ENCODE measurements around the gene NDUFS6. TPM values are rescaled to one million over a fixed set of nuclear protein-coding genes. Genes with fewer than 3 reads are reported as not detected.
"Not testable (repeated sequence)": the region's sequence is repeated elsewhere in the genome, so short reads cannot be mapped to it uniquely, and the experiment has no call there.

NDUFS6 gene
- total RNA-seq, 2 donors from 2014 or later = 31.8 to 50.4 TPM

GRCh38 chr5:1836891-1837880 lies 36.0 kb downstream of the NDUFS6 start:
- DNase-seq = no peak
- intact Hi-C loops (cut with DNase I, micrococcal nuclease) = no loop called here
- no peak for ATAC-seq

DNA sequence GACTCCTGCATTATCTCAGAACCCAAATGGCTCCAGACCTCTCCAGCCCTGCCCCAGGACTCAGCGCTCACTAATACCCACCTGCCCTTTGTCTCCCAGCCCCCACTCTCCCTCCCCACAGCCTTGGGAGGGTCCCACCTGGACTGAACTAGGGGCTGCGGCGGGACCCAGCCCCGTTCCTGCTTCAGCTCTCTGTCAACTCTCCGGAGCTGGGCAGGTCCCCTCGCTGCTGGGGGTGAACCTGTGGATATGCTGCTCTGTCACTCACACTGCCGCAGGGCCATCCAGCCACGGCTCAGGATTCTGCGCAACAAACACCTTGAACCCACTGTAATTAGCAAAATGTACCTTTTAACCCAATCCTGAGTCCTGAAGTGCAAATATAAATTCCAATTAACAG lies 36.8 kb downstream of the NDUFS6 start:
- intact Hi-C loops (cut with DNase I, micrococcal nuclease) = no loop called here
- ATAC-seq = no peak
- no peak for DNase-seq

- DNase-seq (no peak), ATAC-seq (no peak)
- intact Hi-C loops (cut with DNase I, micrococcal nuclease) = no loop called here
Measured at GRCh38 chr5:1840071-1840547, 38.9 kb downstream of the NDUFS6 start.

DNA sequence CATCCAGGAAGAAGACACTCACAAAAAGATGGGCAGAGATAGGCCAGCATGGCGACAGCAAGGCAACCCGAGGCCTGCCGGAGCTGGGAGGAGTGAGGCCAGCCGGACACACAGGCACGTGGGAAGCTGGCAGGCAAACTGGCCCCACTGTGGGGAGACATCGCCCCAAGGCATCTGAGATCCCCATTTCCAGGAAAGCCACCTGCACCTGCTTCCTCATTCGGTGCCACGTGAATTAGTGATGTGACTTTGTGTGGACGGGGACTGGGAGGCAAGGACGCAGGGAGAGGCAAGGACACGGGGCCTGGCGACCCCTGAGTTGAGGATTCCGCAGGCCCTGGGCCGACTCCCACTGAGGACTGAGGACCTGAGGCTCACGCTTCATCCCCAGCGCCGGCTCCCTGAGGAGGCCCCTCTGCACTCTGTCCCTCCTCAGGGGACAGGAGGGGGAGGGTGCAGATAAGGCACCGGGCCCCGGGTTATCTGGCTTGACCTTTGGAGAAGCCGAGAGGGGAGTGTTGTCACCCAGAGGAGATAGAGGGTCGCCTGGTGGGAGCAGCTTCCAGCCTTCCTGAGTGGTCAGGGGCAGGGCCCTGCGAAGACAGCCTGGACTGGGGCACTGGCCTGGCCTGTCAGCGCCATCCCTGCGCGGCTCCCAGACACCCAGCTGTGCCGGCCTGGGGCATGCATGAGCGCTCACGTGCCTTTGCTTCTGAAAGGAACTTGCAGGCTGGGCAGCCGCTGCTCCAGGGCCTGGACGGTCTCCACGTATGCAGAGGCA lies 39.7 kb downstream of the NDUFS6 start:
- DNase-seq = no peak
- no peak for ATAC-seq
- intact Hi-C loops (cut with DNase I, micrococcal nuclease) = no loop called here

- peak; percentile 55 for ATAC-seq
- intact Hi-C loops (cut with DNase I, micrococcal nuclease) = no loop called here
- no peak for DNase-seq
Measured at GRCh38 chr5:1842004-1842819, 41.0 kb downstream of the NDUFS6 start.

DNA sequence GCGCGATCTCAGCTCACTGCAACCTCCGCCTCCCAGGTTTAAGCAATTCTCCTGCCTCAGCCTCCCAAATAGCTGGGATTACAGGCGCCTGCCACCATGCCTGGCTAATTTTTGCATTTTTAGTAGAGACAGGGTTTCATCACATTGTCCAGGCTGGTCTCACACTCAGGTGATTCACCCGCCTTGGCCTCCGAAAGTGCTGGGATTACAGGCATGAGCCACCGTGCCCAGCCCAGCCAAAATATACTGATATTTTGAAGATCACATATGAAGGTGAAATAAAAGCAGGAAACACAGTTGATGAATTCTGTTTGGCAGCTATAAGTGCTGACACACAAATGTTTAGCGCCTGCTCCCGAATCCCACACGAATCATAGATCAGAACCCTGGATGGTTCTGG lies 42.6 kb downstream of the NDUFS6 start:
- DNase-seq; intact Hi-C loops (cut with DNase I, micrococcal nuclease); ATAC-seq: not testable (repeated sequence)

DNA sequence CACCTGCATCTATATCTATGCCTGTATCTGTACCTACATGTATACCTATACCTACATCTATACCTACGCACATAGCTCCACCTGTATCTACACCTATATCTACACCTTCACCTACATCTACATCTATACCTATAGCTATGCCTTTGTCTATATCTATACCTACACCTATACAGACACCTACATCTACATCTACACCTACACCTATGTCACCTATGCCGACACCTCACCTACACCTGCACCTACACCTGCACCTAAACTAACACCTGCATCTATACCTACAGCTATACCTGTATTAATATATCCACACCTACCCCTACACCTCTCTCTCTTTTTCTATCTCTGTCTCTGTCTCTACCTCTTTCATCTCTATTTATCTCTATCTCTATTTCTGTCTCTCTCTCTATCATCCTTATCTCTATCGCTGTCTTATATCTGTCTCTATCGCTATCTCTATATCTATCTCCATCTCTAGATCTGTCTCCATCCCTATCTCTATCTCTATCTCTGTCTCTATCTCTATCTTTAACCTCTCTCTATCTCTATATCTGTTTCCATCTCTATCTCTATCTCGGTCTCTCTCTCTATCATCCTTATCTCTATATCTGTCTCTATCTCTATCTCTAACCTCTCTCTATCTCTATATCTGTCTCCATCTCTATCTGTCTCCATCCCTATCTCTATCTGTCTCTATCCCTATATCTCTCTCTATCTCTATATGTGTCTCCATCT lies 43.7 kb downstream of the NDUFS6 start:
- intact Hi-C loops (cut with DNase I, micrococcal nuclease) = no loop called here
- ATAC-seq = no peak

GRCh38 chr5:1845696-1846095 lies 44.5 kb downstream of the NDUFS6 start:
- ATAC-seq (no peak), DNase-seq (no peak)
- intact Hi-C loops (cut with DNase I, micrococcal nuclease) = no loop called here

More for the DNA sequence above, 43.7 kb downstream of the NDUFS6 start:
- DNase-seq = no peak

- DNase-seq = no peak
- intact Hi-C loops (cut with DNase I, micrococcal nuclease) = no loop called here
- ATAC-seq = no peak
Measured at GRCh38 chr5:1846583-1846982, 45.4 kb downstream of the NDUFS6 start.

GRCh38 chr5:1847056-1847455 lies 45.8 kb downstream of the NDUFS6 start:
- intact Hi-C loops (cut with DNase I, micrococcal nuclease) = no loop called here
- ATAC-seq (no peak), DNase-seq (no peak)

DNA sequence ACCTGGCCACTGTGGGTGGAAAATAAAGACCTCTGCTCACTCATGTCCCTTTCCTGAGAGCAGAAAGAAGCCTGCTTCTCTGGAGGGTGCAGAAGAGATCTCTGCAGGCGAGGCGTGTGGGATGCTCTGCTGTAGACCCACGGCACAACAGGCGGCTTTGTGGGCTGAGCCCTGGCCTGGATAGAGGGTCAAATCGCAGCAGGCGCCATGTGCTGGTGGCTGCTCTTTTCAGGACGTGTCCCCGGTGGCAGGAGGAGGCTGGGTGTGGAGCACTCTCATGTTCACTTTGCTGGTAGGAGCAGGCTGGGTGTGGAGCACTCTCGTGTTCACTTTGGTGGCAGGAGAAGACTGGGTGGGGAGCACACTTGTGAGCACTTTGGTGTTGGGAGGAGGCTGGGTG lies 46.4 kb downstream of the NDUFS6 start:
- intact Hi-C loops (cut with DNase I, micrococcal nuclease) = no loop called here
- DNase-seq = no peak
- no peak for ATAC-seq

- intact Hi-C loops (cut with DNase I, micrococcal nuclease) = no loop called here
- DNase-seq (no peak), ATAC-seq (no peak)
Measured at GRCh38 chr5:1850324-1851154, 49.3 kb downstream of the NDUFS6 start.

GRCh38 chr5:1851290-1851934 lies 50.2 kb downstream of the NDUFS6 start:
- intact Hi-C loops (cut with DNase I, micrococcal nuclease) = no loop called here
- ATAC-seq (no peak), DNase-seq (no peak)

GRCh38 chr5:1852324-1852947 lies 51.2 kb downstream of the NDUFS6 start:
- ATAC-seq = no peak
- DNase-seq = no peak
- intact Hi-C loops (cut with DNase I, micrococcal nuclease) = no loop called here

DNA sequence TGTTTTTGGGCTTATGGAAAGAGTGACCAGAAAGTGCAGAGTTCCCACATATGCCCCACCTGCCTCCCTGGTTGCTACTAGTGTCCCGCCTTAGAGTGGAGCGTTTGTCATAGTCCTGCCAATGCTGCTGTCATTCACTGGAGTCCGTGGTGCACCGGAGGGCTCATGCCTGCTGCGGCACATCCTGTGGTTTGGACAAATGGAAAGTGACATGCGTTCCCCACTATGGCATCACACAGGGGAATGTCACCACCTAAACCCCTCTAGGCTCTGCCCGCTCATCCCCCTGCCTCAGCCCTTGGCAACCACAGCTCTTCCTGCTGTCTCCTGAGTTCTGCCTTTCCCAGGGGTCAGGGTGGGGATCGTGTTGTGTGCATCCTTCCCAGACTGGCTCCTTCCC lies 52.3 kb downstream of the NDUFS6 start:
- DNase-seq (no peak), ATAC-seq (no peak)
- intact Hi-C loops (cut with DNase I, micrococcal nuclease) = no loop called here

DNA sequence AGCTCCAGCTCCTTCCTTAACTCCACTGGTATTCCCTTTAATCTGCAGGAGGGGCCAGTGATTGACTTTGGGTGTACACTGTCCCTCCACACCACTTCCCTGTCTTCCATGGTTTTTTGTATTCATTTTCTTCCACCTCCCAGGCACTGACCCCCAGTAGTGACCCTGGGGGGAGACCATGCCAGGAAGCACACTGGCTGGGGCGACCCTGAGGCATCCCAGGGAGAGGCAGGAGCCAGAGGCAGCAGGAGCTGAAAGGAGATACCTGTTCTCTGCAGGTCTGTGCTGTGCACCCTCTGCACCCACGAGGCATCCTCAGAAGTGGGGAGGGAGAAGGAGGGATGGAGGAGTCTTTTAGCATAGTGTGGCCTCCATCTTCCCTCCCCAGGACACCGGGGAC lies 53.9 kb downstream of the NDUFS6 start:
- intact Hi-C loops (cut with DNase I, micrococcal nuclease) = no loop called here
- DNase-seq = no peak
- ATAC-seq = no peak

- DNase-seq (no peak), ATAC-seq (no peak)
- intact Hi-C loops (cut with DNase I, micrococcal nuclease) = no loop called here
Measured at GRCh38 chr5:1855596-1855995, 54.4 kb downstream of the NDUFS6 start.

All from left colon (tissue), 2 donors.